NK-92 (cell line): Measurements from ENCODE around the gene DHX38.
"Not testable (repeated sequence)": the region's sequence is repeated elsewhere in the genome, so short reads cannot be mapped to it uniquely, and the experiment has no call there.

ENCODE experiments used
- DNase-seq: peaks from one replicate; lab custom pipeline; 2025; ENCODE audit not compliant: unreplicated experiment; lab: John Stamatoyannopoulos, UW

DHX38 gene

GRCh38 chr16:72093448-72094265 lies at the start of gene DHX38, which contains the start of gene TXNL4B:
TSS of gene DHX38 (plus strand) at chr16:72093847. CDS start at chr16:72096158, 2,311 bp downstream.
TSS of gene TXNL4B (minus strand) at chr16:72093620. CDS start at chr16:72090749, 2,871 bp downstream.
- DNase-seq: peak; percentile 73

GRCh38 chr16:72044296-72044695 lies 49.4 kb upstream of the DHX38 start:
- DNase-seq: no peak

GRCh38 chr16:72044825-72045359 lies 48.8 kb upstream of the DHX38 start:
- no peak for DNase-seq

- DNase-seq: no peak
Measured at GRCh38 chr16:72049110-72049509, 44.5 kb upstream of the DHX38 start.

GRCh38 chr16:72050769-72051464 lies 42.7 kb upstream of the DHX38 start:
- DNase-seq: no peak

- no peak for DNase-seq
Measured at GRCh38 chr16:72051818-72052217, 41.8 kb upstream of the DHX38 start.

GRCh38 chr16:72054254-72054847 lies 39.3 kb upstream of the DHX38 start, which contains the start of gene HP:
TSS of gene HP (plus strand) at chr16:72054505. CDS start at chr16:72054653, 148 bp downstream.
- DNase-seq: not testable (repeated sequence)

- no peak for DNase-seq
Measured at GRCh38 chr16:72055911-72056310, 37.7 kb upstream of the DHX38 start.

GRCh38 chr16:72057313-72057712 lies 36.3 kb upstream of the DHX38 start:
- not testable (repeated sequence) for DNase-seq

- DNase-seq: not testable (repeated sequence)
Measured at GRCh38 chr16:72059060-72059459, 34.6 kb upstream of the DHX38 start.

GRCh38 chr16:72060405-72060804 lies 33.2 kb upstream of the DHX38 start:
- no peak for DNase-seq

- DNase-seq: no peak
Measured at GRCh38 chr16:72061564-72061963, 32.1 kb upstream of the DHX38 start.

- DNase-seq: no peak
Measured at GRCh38 chr16:72064361-72064894, 29.2 kb upstream of the DHX38 start.

GRCh38 chr16:72066747-72067146 lies 26.9 kb upstream of the DHX38 start:
- DNase-seq: no peak

- no peak for DNase-seq
Measured at GRCh38 chr16:72068930-72069329, 24.7 kb upstream of the DHX38 start.

- DNase-seq: no peak
Measured at GRCh38 chr16:72072514-72073342, 20.9 kb upstream of the DHX38 start.

- DNase-seq: no peak
Measured at GRCh38 chr16:72073560-72074230, 20.0 kb upstream of the DHX38 start.

- DNase-seq: not testable (repeated sequence)
Measured at GRCh38 chr16:72075067-72075466, 18.6 kb upstream of the DHX38 start.

GRCh38 chr16:72076991-72077706 lies 16.5 kb upstream of the DHX38 start:
- not testable (repeated sequence) for DNase-seq
